SU-DHL-6 (cell line): Measurements from ENCODE around the gene ATP10A.

Source experiments
- CTCF ChIP-seq: fragments of 200-600 bp; sonication (generic); IDR thresholded peaks from one replicate; pipeline ENCODE4 v1.5.1; 2017; ENCODE audit warnings: antibody characterized with exemption, mild to moderate bottlenecking, low read length, moderate library complexity; ENCODE audit not compliant: insufficient read depth, poor library complexity, severe bottlenecking
- EZH2phosphoT487 ChIP-seq: fragments of 200-600 bp; sonication (generic), shearing (Covaris generic); conservative IDR thresholded peaks from 2 replicates; pipeline ENCODE4 v1.6.1; 2018; ENCODE audit warnings: mild to moderate bottlenecking, antibody characterized with exemption, low read length, moderate library complexity, mixed read lengths

GRCh38 chr15:25786040-25786439 is 77.1 kb downstream of the ATP10A start:
- TF ChIP-seq CTCF (no peak), EZH2phosphoT487 (no peak)
